Measurements from ENCODE around the gene DTD1. TPM values are rescaled to one million over a fixed set of nuclear protein-coding genes. Genes with fewer than 3 reads are reported as not detected.
A peak's percentile ranks its signal among the peaks of the same experiment; 100 is the strongest.

DTD1 gene, protein sequence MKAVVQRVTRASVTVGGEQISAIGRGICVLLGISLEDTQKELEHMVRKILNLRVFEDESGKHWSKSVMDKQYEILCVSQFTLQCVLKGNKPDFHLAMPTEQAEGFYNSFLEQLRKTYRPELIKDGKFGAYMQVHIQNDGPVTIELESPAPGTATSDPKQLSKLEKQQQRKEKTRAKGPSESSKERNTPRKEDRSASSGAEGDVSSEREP
- total RNA-seq, result 10 to 100 TPM; 12.1 to 44.9 (median 19.9) TPM

- H3K36me3 ChIP-seq, result no peaks in the 10 kb centered on the region
- H3K27me3 ChIP-seq, result no peaks in the 10 kb centered on the region
- H3K27ac ChIP-seq, result peak within 1 kb of the TSS in 3 of 4 donors; percentile 80 to 87 (median 86)
- 0 to 1% methylated on average over 10 to 11 of the region's 88 CpGs for WGBS, 2 donors (ENCODE audit: low coverage in 1 of 2)
- H3K4me3 ChIP-seq, result peak within 1 kb of the TSS; percentile 80 to 99
- no peak for TF ChIP-seq EP300 (IDR thresholded peaks at IDR 0.05)
- peak; percentile 29 for TF ChIP-seq POLR2AphosphoS5 (IDR thresholded peaks at IDR 0.05)
- TF ChIP-seq CTCF (IDR thresholded peaks at IDR 0.05), result peak; percentile 39 to 82 (median 67)
- TF ChIP-seq POLR2A (IDR thresholded peaks at IDR 0.05), result peak in 1 of 2 donors; percentile 50
- peak; percentile 97 for ATAC-seq
- H3K4me1 ChIP-seq, result peaks cover 0 to 21% (median 5%) of the 10 kb centered on the region in 3 donors
- H3K9me3 ChIP-seq, result no peaks in the 10 kb centered on the region
Measured at GRCh38 chr20:18587665-18588573, at the start of gene DTD1. Gene DTD1 (plus strand): TSS chr20:18588054. CDS start chr20:18588073, 19 bp downstream.

DNA sequence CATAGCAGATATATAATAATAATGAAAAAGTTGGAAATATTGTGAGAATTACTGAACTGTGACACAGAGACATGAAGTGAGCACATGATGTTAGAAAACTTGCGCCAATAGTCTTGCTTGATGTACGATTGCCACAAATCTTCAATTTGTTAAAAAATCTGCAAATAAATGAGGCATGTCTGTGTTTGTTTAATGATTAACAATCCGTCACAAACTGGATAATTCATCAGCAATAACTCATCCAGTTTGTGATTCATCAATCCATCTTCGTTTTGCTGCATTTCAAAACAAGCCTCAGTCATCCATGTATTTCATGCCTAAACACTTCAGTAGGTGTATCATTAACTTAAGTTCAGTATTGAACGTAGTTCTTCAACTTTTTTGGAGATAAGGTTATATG lies 46.1 kb upstream of the DTD1 start:
- WGBS, 2 donors (ENCODE audit: low coverage in 1 of 2), result 90 to 91% methylated on average over 5 of the region's 5 CpGs

GRCh38 chr20:18543216-18543615 lies 44.6 kb upstream of the DTD1 start:
- no peak overlapping the region for H3K27ac ChIP-seq
- no peaks in the 10 kb centered on the region for H3K4me1 ChIP-seq
- H3K4me3 ChIP-seq, result no peak overlapping the region
- no peaks in the 10 kb centered on the region for H3K27me3 ChIP-seq
- WGBS, 2 donors (ENCODE audit: low coverage in 1 of 2), result 81 to 95% methylated on average over 3 to 4 of the region's 4 CpGs
- H3K36me3 ChIP-seq, result peaks cover 0 to 91% of the 10 kb centered on the region in 2 donors
- ATAC-seq, result no peak
- H3K9me3 ChIP-seq, result no peaks in the 10 kb centered on the region
- no peak for TF ChIP-seq EP300 (IDR thresholded peaks at IDR 0.05)
- TF ChIP-seq POLR2AphosphoS5 (IDR thresholded peaks at IDR 0.05), result no peak
- no peak for TF ChIP-seq CTCF (IDR thresholded peaks at IDR 0.05)
- TF ChIP-seq POLR2A (IDR thresholded peaks at IDR 0.05), result no peak

More for the DNA sequence above, 46.1 kb upstream of the DTD1 start:
- no peaks in the 10 kb centered on the region for H3K9me3 ChIP-seq
- H3K4me1 ChIP-seq, result no peaks in the 10 kb centered on the region
- peaks cover 0 to 89% of the 10 kb centered on the region in 2 donors for H3K36me3 ChIP-seq
- H3K27me3 ChIP-seq, result no peaks in the 10 kb centered on the region
- ATAC-seq, result no peak
- no peak overlapping the region for H3K27ac ChIP-seq
- TF ChIP-seq POLR2AphosphoS5 (IDR thresholded peaks at IDR 0.05) (no peak), CTCF (IDR thresholded peaks at IDR 0.05) (no peak), EP300 (IDR thresholded peaks at IDR 0.05) (no peak), POLR2A (IDR thresholded peaks at IDR 0.05) (no peak)
- no peak overlapping the region for H3K4me3 ChIP-seq

DNA sequence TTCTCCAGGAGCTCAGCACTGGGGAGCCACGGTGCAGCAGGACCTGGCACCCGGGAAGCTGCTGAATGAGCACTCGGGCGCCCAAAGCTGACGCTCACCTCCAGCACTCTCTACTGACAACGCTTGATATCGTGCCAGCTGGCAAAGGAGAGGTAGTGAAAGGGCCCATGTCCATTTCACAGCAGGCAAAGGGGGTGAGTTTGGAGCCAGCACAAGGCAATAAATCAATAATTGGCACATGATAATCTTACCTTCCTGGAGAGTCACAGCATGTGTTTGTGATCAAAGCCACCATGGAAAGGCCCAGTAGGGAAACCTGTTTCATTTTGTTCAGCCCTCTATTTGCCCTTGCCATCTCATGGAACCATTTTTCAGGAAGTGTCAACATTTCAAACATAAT lies 43.9 kb upstream of the DTD1 start:
- H3K4me3 ChIP-seq, result no peak overlapping the region
- peaks cover 0 to 94% of the 10 kb centered on the region in 2 donors for H3K36me3 ChIP-seq
- no peak for ATAC-seq
- no peak overlapping the region for H3K27ac ChIP-seq
- 50 to 100% methylated on average over 1 to 2 of the region's 7 CpGs for WGBS, 2 donors (ENCODE audit: low coverage in 1 of 2)
- no peaks in the 10 kb centered on the region for H3K4me1 ChIP-seq
- H3K9me3 ChIP-seq, result no peaks in the 10 kb centered on the region
- TF ChIP-seq POLR2A (IDR thresholded peaks at IDR 0.05) (no peak), POLR2AphosphoS5 (IDR thresholded peaks at IDR 0.05) (no peak), EP300 (IDR thresholded peaks at IDR 0.05) (no peak), CTCF (IDR thresholded peaks at IDR 0.05) (no peak)
- H3K27me3 ChIP-seq, result no peaks in the 10 kb centered on the region

All from gastroesophageal sphincter (tissue), 4 donors.